ENCODE results near the gene VWF.

Gene VWF

DNA sequence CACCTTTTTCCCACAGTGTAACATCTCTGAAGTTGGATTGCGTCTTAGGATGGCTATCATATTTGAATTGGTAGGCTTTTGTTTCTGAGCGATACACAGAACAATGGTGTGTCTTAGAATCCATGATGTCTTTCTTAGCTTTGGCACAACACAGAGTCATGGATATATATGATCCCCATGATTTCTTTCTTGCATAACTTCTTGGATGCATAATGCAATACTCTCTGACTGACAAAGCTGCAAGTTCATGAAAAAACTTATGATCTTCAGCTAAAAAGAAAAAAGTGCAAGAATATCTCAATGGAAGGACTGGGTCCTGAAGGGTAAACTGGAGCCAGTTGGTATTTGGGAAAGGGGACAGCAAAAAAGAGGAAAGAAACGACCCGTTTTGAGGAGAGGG lies 48.1 kb downstream of the VWF start:
- no peak for DNase-seq

DNA sequence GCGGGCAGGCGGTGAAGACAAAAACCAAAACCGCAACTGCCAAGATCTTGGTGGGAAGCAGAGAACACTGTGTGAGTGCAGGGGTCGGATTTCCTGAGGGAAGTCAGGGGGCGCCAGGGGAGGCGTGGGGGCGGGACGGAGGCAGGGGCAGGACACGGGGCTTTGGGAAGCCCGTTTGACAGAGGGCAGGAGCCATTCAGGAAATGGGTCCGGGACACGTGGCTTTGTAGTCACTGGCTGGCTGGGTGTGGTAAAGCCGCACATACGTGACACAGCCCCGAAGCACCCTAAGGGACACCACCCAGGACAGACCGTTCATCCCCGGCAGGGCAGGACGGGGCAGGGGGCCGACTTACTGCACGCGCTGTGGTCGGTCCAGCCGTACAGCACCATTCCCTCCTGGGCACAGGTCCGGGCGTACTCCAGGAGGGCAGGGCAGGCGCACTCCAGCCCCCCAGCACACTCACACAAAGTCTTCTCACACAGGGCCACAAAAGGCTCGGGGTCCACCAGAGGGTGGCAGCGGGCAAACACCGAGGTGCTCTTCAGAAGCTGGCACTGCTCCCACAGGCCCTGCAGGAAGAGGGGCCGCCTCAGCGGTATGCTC lies 49.4 kb downstream of the VWF start:
- DNase-seq: no peak

DNA sequence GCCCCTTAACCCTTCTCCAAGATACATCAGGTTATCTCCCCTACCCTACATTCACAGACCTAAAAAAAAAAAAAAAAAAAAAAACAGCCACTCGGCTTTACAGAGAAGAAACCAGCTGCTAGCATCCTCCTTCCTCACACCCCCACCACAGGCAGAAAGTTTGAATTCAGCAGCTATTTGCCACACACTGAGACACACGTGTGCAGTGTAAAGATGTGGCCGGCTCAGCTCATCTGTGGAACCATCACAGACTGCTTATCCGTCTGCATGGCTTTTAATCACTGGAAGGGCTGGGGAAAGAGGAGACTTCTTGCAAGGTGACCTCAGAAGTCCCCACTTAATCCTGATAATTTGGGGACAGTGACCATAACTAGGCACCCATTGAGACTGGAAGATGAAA lies 50.0 kb downstream of the VWF start:
- DNase-seq: no peak

DNA sequence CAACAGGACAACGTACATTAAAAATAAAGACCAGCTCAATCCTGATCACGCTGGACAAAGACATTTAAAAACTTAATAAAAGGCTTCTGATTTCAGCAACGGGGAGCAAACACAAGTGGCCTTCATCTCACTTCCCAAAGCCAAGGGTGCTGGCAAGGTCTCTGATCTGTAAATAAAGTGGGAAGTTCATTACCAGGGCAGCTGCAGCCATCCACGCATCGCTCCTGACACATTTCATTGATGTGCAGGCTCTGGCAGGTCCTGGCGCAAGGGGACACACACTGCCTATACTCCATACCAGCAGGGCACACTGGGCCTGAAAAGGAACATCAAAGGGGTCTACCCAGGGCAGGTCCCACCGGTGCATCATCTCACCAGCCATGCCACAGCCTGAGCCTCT lies 51.0 kb downstream of the VWF start:
- no peak for DNase-seq

DNA sequence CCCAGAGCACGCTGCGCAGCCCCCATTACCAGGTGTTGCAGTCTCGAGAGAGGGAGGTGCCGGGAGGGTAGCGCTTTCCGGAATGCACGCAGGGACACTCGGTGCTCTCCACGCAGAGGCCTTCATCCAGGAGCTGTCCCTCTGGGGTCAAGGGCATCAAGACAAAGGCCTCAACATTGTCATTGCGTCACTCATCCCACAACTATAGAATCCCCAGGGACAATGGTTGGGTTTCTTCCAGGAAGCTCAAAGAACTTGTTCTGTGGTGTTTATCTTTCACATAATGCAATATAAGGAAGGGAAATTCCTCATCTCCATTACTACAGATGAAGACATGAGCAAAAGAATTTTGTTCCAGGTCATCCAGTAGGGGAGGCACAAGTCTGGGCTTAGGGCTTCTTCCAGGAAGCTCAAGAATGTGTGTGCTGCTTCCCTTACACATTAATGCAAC lies 52.1 kb downstream of the VWF start:
- no peak for DNase-seq

DNA sequence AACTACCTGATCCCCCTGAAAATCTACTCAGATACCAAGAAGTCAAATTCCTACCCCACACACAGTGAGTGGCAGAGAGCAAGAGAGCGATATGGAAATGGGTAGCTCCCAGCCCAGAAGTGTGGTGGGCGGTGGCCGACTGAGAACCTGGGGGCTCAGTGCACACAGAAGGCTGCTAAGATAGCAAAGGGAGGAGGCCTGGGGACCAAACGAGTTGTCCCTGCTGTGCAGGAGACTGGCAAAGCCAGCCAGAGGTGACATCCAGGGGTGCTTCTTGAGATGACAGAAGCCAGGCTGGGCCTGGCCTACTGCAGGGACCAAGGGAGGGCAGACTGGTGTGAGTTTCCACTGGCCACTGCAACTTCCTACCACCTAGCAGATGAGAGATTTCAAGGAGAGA lies 52.9 kb downstream of the VWF start:
- no peak for DNase-seq

DNA sequence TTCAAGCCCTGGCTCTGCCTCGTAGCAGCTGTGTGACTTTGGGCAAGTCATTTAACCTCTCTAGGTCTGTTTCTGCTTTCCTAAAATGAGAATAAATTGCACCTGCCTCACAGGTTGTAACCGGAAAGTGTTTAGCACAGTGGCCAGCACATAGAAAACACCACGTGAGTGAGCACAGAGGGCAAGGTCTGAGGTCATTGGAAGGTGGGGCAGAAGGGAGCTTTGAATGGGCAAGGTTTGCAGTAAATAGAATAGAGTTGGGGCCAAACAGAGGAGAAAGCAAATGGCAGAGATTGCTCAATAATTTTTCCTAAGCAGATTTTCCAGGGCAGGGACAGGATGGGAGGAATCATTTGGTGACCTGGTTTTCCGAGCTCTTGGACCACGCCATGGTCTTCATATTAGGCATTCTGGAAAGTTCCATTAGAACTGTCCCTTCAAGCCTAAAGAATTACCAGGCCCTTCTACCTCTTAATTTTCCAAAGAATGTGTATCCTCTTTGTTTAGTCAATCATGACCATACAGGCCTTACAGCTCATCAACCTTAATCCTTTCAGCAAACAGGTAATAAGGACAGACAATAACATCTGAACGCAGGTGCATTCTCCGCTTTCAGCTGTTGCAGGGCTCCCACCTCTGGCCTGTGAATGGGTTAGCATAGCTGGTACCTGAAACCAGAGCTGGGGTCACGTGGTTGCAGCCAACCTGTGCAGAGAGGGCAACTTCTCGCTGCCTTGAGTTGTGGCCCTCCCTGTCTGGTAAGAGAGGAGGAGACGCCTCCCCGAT lies 53.8 kb downstream of the VWF start:
- DNase-seq: no peak

DNA sequence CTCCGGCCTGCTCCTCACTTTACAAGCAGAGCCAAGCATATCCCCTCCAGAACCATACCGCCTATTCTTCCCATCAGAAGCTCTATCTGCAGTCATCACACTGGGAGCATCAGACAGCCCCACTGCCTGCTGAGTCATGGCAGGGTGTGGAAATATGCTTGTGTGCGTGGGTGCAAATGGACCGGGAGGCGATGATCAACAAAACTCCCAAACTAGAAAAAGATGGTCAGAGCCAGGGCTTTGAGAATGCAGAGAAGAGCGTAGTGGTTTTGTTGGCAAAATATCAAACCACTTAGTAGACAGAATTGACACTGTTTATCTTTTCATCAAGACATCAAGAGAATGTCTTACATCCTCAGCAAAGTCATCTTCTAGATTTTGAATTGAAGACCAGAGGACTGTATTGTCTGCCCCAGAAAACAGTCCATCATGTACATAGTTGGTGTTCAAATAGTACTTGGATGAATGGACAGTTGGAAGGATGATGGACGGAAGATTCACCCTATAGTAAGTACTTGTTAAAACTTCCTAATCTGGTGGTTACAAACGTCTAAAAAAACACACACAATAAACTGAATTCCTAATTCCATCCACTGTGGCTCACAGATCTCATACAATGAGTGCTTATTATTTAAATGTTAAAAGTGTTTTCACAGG lies 54.9 kb downstream of the VWF start:
- no peak for DNase-seq

DNA sequence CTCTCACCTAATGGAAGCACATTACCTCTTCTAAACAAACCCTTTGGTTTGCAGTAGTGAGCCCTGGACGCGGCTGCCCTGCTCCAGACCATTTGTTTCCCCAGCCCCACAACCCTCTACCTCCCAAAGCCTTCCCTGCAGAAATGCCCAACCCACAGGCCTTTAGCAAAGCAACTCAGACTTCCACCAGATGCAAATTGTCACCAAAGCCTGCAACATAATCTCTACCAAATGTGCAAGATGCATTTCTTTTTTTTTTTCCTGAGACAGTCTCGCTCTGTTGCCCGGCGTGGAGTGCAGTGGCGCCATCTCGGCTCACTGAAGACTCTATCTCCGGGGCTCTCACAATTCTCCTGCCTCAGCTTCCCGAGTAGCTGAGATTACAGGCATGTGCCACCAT lies 56.2 kb downstream of the VWF start:
- no peak for DNase-seq

DNA sequence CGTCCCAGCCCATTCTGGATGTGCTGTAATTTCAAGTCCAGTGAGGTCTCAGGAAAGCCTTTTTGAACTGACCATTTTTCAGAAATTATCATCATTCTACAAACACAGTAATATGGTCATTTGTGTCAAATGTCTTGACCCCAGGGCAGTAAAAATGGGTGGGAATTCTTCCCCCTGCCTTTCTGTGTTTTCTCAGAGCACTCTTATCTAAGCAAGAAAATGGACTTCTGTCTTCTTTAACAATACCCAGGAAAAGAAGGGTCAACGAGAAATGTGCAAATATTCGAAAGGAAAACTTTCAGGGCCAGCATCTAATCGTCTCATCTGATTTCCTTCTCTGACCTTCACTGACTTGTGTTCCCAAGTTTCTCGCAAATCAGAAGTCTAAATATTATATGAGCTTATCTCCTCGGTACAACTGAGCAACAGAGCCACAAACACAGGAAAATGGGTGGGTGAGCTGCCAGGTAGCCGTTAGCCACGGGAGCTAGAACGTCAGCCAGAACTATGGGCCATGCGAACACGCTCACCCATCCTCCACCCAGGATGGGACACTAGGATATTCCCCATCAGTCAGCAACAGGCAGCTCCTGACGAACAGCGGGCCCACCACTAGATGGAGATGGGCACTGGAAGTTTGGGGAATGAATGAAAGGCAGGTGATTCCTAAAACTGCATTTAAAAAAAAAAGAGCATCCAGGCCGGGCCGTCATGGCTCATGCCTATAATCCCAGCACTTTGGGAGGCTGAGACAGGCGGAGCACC lies 57.1 kb downstream of the VWF start:
- DNase-seq: no peak

DNA sequence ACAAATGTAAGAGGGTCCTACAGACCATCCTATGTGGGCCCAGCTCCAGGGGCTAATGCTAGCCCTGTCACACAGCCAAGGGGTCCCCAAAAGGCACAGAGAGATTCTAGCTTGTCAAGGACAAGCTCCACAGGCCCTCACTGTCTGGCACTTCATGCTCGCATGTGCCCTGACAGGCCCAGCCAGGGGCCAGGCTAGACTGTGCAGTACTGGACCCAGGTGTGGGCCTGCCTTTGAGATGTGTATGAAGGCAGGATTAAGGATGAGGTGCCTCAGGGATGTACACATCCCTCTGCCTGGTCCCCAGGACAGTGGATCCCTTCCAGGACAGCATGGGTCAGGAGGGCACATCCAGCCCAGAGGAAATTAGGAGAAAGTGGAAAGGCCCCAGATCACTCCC lies 57.8 kb downstream of the VWF start:
- DNase-seq: no peak

DNA sequence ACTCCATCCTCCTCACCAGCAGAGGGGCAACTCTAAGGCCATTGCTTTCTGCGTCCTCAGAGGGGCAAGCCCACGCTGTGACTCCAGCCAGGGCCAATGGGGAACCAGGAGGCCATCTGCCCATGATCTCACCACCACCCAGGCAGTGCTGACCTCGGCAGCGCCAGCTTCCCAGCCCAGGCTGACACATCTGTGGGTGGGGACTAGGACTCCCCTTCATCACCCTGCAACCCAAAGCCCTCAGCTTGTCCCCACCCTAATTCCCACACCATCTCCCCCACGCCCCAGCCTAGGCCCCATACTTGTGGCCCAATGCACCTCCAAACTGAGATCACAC lies 58.6 kb downstream of the VWF start:
- no peak for DNase-seq

DNA sequence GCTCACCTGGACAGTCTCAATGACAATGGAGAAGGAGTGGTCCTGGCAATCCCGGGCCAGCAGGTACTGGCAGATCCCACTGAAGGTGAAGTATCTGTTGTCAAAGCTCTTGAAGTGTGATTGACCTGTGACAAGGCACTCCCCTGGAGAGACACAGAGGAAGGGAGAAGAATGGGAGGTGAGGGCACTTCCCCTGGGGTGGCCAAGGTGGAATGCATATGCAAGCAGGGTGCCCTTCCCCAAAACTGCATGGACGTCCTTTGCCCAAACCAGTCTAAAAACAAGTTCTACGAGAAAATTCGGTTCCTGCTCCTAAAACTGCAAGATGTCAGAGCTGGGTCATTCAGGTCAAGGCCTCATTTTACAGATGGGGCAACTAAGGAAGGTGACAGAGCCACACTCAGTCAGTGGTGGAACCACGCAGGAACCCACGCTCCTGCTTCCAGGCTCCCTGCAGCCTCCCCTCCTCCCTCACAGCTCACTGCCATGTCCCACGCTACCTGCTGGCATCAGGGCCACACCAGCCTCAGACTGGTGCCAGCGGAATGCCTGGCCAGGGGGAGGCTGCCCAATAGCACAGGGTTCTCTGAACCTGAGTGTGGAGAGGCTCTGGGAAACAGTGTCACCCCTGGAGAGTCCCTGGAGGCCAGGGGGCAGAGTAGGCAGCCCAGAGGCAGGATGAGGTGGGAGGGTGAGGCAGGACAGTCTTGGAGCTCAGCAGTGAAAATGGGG lies 59.2 kb downstream of the VWF start:
- no peak for DNase-seq

DNA sequence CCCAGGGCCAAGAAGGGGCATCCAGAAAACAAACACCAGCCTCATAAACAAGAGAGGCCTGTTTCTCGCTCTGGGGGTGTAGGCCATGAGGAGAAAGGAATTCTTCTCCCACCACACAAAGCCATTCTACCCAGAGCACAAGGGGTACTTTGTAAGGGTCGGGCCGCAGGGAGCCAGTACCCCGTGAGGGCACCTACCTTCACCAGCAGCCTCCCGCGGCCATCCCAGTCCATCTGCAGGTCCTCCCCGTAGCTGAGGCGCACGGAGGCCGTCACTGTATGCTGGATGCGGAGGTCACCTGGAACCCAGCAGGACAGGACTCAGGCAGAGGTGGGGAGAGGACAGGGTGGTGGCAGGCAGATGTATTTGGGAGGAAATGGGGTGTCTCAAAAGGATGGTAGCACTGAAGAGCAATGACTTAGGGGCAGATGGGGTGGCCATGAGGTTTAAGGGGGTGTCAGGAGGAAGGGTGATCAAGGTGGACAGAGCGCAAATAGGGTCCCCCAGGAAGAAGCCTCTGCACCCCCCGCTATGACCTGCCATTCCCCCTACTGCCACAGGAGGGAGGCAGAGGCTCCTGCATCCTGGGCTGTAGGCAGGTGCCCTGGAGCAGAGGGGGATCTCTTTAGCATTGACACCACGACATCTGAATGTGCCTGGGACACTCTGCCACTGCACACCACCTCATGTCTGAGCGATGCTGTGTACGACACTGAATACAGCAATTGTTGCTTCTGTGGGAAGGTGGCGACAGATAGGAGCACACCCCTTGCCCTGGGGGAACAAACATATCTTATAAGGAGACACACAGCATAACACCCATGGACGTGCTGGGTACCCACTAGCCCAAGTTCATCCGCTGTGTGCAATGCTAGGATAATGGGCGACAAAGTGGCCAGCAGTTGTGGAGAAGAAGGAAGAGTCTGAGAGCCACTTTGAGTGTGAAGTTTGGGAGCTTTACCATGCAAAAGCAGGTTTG lies 61.4 kb downstream of the VWF start:
- peak; percentile 26 for DNase-seq

DNA sequence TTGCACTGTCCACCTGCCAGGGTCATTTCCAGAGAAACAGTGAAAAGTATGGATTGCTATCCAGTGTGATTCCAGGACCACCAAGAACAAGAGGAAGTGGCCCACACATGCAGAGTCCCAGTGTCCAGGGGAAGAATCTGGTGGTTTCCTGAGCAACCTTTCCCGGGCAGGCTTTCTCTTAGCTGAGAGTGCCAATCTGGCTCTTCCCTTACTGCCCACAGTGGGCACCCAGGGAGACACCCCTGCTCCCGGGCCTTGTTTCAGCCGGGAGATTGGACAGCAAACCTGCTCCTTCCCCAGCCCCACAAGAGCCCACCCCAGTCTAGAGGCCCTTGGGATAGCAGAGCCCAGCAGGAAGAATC lies 62.1 kb downstream of the VWF start:
- DNase-seq: no peak

DNA sequence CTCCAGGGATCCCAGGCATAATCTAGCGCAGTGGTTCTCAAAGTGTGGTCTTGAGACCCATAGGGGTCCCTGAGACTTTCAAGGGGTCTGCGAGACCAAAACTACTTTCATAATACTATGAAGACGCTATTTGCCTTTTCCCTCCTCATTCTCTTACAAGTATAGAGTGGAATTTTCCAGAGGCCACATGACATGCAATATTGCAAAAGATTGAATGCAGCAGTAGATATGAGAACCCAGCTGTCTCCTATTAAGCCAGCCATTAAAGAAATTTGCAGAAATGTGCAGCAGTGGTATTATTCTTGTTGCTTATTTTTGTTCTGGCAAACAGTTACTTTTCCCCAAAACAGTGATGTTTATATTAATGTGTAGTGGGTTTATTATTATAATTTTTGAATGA lies 62.8 kb downstream of the VWF start:
- DNase-seq: no peak

DNA sequence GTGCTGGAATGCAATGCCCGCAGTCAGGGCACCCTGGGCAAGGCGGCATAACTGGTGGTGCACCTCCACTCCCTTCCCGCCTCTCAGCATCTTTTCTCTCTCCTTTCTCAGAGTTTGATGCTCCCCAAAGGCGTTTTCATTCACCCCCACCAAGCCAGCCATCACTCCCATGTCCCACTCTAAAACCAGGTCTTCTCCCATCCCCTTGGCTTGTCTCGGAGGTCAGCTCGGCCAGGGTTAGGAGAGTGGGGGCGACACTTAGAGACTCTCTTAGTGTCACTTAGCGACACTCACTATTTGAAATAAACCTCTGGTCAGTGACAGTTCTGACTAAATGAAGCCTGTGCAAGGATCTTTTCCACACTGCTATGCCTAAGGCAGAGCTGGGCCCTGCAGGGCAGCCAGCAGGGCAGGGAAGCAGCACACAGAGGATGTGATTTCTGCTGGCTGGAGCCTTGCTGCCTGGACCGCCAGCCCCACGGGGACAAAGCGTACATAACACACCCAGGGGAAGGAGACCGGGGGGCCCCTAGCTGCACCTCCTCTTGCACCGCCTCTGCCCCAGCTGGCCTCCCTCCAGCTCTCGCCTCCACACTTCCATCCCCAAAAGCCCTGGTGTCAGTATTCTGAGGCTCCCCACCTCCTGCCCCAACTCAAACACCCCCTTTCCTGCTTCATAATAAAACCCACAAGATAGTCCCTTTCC lies 64.5 kb downstream of the VWF start:
- DNase-seq: no peak

DNA sequence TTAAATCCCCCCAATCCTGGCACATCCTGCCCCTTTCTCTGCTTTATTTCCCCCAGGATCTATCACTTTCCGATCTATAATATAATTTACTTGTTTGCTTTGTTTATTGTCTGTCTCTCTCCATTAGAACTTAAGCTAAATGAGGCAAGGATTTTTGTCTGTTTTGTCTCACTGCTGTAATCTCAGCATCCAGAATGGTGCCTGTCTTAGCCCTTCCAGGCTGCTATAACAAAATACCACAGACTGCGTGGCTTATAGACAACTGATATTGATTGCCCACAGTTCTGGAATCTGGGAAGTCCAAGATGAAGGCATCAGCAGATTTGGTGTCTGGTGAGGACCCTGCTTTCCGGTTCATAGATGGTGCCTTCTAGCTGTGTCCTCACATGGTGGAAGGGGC lies 65.2 kb downstream of the VWF start:
- DNase-seq: no peak

DNA sequence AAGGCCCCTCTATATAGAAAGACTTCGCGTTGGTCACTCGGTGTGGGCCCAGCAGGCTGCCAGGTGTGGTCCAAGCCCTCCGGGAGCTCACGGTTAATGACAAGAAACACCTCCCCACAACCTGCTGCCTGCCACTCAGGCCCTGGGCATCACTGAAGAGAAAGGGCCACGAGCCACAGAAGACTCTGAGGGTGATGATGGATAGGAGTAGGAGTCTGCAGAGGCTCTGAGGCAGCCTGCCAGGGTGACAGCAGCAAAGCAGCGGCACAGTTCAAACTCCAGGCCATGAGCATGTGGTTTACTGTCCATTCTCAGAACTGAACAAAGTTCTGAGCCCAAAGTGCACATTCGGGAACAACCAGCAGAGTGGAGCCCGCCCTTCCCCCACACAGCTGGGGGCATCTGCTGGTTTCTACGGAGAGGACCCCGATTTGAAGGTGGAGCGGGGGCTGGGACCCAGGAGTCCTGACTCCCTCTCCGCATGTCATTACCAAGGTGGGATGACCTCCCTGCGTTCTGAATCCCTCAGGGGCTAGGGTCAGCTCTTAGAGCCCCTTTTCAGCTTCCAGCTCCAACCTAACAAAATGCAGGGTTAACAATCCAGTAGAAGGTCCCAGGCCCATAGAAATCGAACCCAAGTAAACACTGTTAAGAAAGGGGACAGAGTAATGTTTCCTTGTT lies 65.8 kb downstream of the VWF start:
- no peak for DNase-seq

DNA sequence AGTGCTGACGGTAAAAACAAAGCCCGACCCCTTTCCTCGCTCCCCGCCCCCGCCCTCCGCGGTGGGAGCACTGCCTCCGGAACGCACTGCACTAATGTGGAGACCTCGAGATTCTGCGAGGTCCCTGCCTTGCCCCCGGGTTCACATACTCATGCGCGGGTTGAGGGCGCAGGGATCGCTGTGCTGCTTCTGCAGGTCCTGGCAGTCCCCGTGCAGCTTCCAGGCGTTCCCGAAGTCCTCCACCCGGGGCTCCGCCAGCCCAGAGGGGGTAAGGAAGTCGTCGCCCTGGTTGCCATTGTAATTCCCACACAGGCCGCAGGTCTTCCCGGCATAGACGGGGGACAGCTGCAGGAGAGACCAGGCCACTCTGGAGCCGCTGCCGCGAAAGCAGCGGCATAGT lies 66.8 kb downstream of the VWF start:
- no peak for DNase-seq

Measured in KG1 (cell line).